GM19463 (cell line): ENCODE results near the gene TCF3.

Experiments
- ATAC-seq: cut with Tn5 transposase; IDR thresholded peaks from one replicate; pipeline ENCODE4 v1.9.1; 2021; ENCODE audit warnings: mild to moderate bottlenecking, moderate library complexity; ENCODE audit not compliant: unreplicated experiment

Gene TCF3

GRCh38 chr19:1632462-1633268, 19.8 kb downstream of the TCF3 start:
- ATAC-seq: no peak

GRCh38 chr19:1631557-1632100, 20.8 kb downstream of the TCF3 start:
- ATAC-seq: no peak

- no peak for ATAC-seq
Observed at GRCh38 chr19:1630811-1631210, 21.6 kb downstream of the TCF3 start.

GRCh38 chr19:1630012-1630411, 22.4 kb downstream of the TCF3 start:
- ATAC-seq: no peak

- ATAC-seq: no peak
Observed at GRCh38 chr19:1629256-1629808, 23.1 kb downstream of the TCF3 start.

GRCh38 chr19:1627194-1627593, 25.2 kb downstream of the TCF3 start:
- no peak for ATAC-seq

GRCh38 chr19:1626417-1627010, 25.9 kb downstream of the TCF3 start:
- ATAC-seq: no peak

- no peak for ATAC-seq
Observed at GRCh38 chr19:1624458-1624857, 28.0 kb downstream of the TCF3 start.

- no peak for ATAC-seq
Observed at GRCh38 chr19:1622541-1622940, 29.9 kb downstream of the TCF3 start.

- ATAC-seq: no peak
Observed at GRCh38 chr19:1622007-1622406, 30.4 kb downstream of the TCF3 start.

- ATAC-seq: no peak
Observed at GRCh38 chr19:1621574-1621973, 30.8 kb downstream of the TCF3 start.

GRCh38 chr19:1621021-1621420, 31.4 kb downstream of the TCF3 start:
- ATAC-seq: no peak

- ATAC-seq: no peak
Observed at GRCh38 chr19:1620502-1620901, 31.9 kb downstream of the TCF3 start.

GRCh38 chr19:1619703-1620102, 32.7 kb downstream of the TCF3 start:
- no peak for ATAC-seq

GRCh38 chr19:1619094-1619439, 33.3 kb downstream of the TCF3 start:
- ATAC-seq: no peak

GRCh38 chr19:1618157-1619093, 34.0 kb downstream of the TCF3 start:
- ATAC-seq: no peak

GRCh38 chr19:1616875-1617274, 35.5 kb downstream of the TCF3 start:
- no peak for ATAC-seq

GRCh38 chr19:1616396-1616795, 36.0 kb downstream of the TCF3 start:
- ATAC-seq: no peak

- ATAC-seq: no peak
Observed at GRCh38 chr19:1615156-1615765, 37.2 kb downstream of the TCF3 start.

- no peak for ATAC-seq
Observed at GRCh38 chr19:1613808-1614570, 38.4 kb downstream of the TCF3 start.
